Spleen (tissue), 11 donors: ENCODE measurements around the gene BASP1. TPM values are rescaled to one million over a fixed set of nuclear protein-coding genes. Genes with fewer than 3 reads are reported as not detected.
A peak's percentile ranks its signal among the peaks of the same experiment; 100 is the strongest.

Source experiments
- DNase-seq: peaks from one replicate; pipeline ENCODE4 v3.0.0-alpha.2; 2020
- H3K27ac ChIP-seq, 8 donors: fragments of 200-600 bp; sonication (generic) in 7 of 8; 1 replicate in 4 of 8; 2 replicates in 4 of 8; pipeline versions ENCODE4 v1.5.0 to v1.8.0; 2016 to 2021; ENCODE audit warnings: inconsistent platforms in 4 of 8, mild to moderate bottlenecking in 4 of 8, moderate library complexity in 1 of 8
- H3K27me3 ChIP-seq, 7 donors: fragments of 200-600 bp; sonication (generic) in 6 of 7; replicated peaks in 1 of 7; 1 replicate in 4 of 7; 2 replicates in 3 of 7; pipeline versions ENCODE4 v1.5.0 to v1.8.0; 2016 to 2021; ENCODE audit warnings: inconsistent platforms in 3 of 7, mild to moderate bottlenecking in 1 of 7
- H3K36me3 ChIP-seq, 6 donors: fragments of 200-600 bp; sonication (generic) in 5 of 6; 1 replicate in 4 of 6; 2 replicates in 2 of 6; pipeline versions ENCODE4 v1.5.0 to v1.8.0; 2016 to 2021; ENCODE audit warnings: inconsistent platforms in 2 of 6
- H3K4me1 ChIP-seq, 6 donors: fragments of 200-600 bp; sonication (generic) in 5 of 6; 1 replicate in 3 of 6; 2 replicates in 3 of 6; pipeline versions ENCODE4 v1.5.0 to v1.8.0; 2016 to 2021; ENCODE audit warnings: inconsistent platforms in 3 of 6
- H3K4me3 ChIP-seq, 8 donors: fragments of 200-600 bp; sonication (generic) in 7 of 8; 1 replicate in 4 of 8; 2 replicates in 4 of 8; pipeline versions ENCODE4 v1.5.0 to v1.8.0; 2016 to 2021; ENCODE audit warnings: inconsistent platforms in 4 of 8, mild to moderate bottlenecking in 4 of 8, moderate library complexity in 2 of 8
- H3K9me3 ChIP-seq, 8 donors: fragments of 200-600 bp; sonication (generic) in 7 of 8; 1 replicate in 4 of 8; 2 replicates in 4 of 8; pipeline versions ENCODE4 v1.5.0 to v1.8.0; 2016 to 2021; ENCODE audit warnings: inconsistent platforms in 4 of 8
- POLR2A ChIP-seq, 3 donors: fragments of 450-650 bp; IDR thresholded peaks; one replicate each; pipeline ENCODE4 v1.5.1; 2017; ENCODE audit warnings: antibody characterized with exemption in 3 of 3, mild to moderate bottlenecking in 1 of 3
- POLR2AphosphoS5 ChIP-seq, 3 donors: sonication (generic); formaldehyde crosslinking; IDR thresholded peaks; one replicate each; pipeline ENCODE4 v1.5.1; 2017; ENCODE audit warnings: antibody characterized with exemption in 3 of 3
- WGBS, 5 donors: extraction: QIAGEN DNeasy Blood & Tissue Kit in 3 of 5; methylation state at CpG; one replicate each; pipeline versions ENCODE4 v1.1.5 to v1.1.7; 2013 to 2018; 5-methylcytosine and 5-hydroxymethylcytosine counted together
- intact Hi-C: fragments of 100-400 bp; cut with DNase I; formaldehyde crosslinking; loops from one replicate; pipeline ENCODE4 v1.15.0; 2023; ENCODE audit warnings: low total_unique reads
- polyA plus RNA-seq, 3 donors: library from polyadenylated mRNA; stranded (reverse); fragments of 200-250 nt; gene quantifications; one replicate each; pipeline ENCODE4 v1.2.1, GENCODE V29; 2013
- total RNA-seq, 7 donors: library from RNA; depleted of rRNA in 3 of 7; stranded (reverse); fragments of >200 nt in 3 of 7; fragmentation: NEBNext Ultra II Directional in 4 of 7; extraction: Animal tissue kit (Norgen Biotek cat#: 25700) in 4 of 7; gene quantifications; one replicate each; pipeline versions ENCODE4 v1.1.0 to v1.2.1, GENCODE V29; 2016 to 2021
- TF ChIP-seq, protein P1 (sequence below), 11 experiments: fragments of 200-600 bp in 7 of 11; fragments of 450-650 bp in 4 of 11; sonication (generic) in 4 of 11; IDR thresholded peaks in 8 of 11; conservative IDR thresholded peaks in 3 of 11; 1 replicate in 7 of 11; 2 replicates in 4 of 11; pipeline versions ENCODE4 v1.4.0 to v1.8.0; 2016 to 2021; ENCODE audit warnings: antibody characterized with exemption in 11 of 11, inconsistent platforms in 4 of 11, mild to moderate bottlenecking in 1 of 11
- donor health status: healthy with polysubstance abuse.
- donor health status: DM: no; HTN: no; CAD: no; lungs with moderate emphysema.
- donor health status: DM: no; HTN: no; CAD: no.
- donor health status: Bipolar disorder and iron deficiency.
- donor health status: healthy.
- donor health status: DM: no; HTN: no; CAD: no.
- donor health status: DM: yes; HTN: yes; CAD: no.

The BASP1 gene
- total and polyA plus RNA-seq, 10 donors = 44.5 to 168 (median 102) TPM

- DNase-seq = no peak
- Histone ChIP-seq H3K27ac (no peak overlapping the region), H3K4me3 (no peak overlapping the region), H3K4me1 (peaks cover 6 to 29% (median 21%) of the 10 kb centered on the region in 6 donors), H3K36me3 (no peaks in the 10 kb centered on the region), H3K9me3 (peaks cover 0 to 7% (median 0%) of the 10 kb centered on the region in 8 donors), H3K27me3 (no peaks in the 10 kb centered on the region)
- intact Hi-C loops = no loop called here
- TF ChIP-seq POLR2AphosphoS5 (IDR thresholded peaks at IDR 0.05) (no peak), POLR2A (IDR thresholded peaks at IDR 0.05) (no peak)
- TF ChIP-seq, protein P1, sequence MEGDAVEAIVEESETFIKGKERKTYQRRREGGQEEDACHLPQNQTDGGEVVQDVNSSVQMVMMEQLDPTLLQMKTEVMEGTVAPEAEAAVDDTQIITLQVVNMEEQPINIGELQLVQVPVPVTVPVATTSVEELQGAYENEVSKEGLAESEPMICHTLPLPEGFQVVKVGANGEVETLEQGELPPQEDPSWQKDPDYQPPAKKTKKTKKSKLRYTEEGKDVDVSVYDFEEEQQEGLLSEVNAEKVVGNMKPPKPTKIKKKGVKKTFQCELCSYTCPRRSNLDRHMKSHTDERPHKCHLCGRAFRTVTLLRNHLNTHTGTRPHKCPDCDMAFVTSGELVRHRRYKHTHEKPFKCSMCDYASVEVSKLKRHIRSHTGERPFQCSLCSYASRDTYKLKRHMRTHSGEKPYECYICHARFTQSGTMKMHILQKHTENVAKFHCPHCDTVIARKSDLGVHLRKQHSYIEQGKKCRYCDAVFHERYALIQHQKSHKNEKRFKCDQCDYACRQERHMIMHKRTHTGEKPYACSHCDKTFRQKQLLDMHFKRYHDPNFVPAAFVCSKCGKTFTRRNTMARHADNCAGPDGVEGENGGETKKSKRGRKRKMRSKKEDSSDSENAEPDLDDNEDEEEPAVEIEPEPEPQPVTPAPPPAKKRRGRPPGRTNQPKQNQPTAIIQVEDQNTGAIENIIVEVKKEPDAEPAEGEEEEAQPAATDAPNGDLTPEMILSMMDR (IDR thresholded peaks at IDR 0.05 in 8 of 11, conservative IDR thresholded peaks at IDR 0.05 in 3 of 11) = no peak
- WGBS, 5 donors = 85 to 93% (median 89%) methylated on average over 4 of the region's 4 CpGs
Measured at GRCh38 chr5:17312358-17312757, 94.9 kb downstream of the BASP1 start.

GRCh38 chr5:17314907-17315471 is 97.6 kb downstream of the BASP1 start:
- Histone ChIP-seq H3K9me3 (peaks cover 0 to 7% (median 0%) of the 10 kb centered on the region in 8 donors), H3K4me1 (peaks cover 6 to 52% (median 38%) of the 10 kb centered on the region in 6 donors), H3K36me3 (no peaks in the 10 kb centered on the region), H3K27me3 (no peaks in the 10 kb centered on the region), H3K4me3 (no peak overlapping the region), H3K27ac (no peak overlapping the region)
- no peak for TF ChIP-seq POLR2AphosphoS5 (IDR thresholded peaks at IDR 0.05)
- intact Hi-C loops = no loop called here
- no peak for DNase-seq
- WGBS, 5 donors = 57 to 61% (median 60%) methylated on average over 5 of the region's 5 CpGs

- Histone ChIP-seq H3K27ac (peak overlapping the region in 2 of 8 donors; percentile 69 to 82), H3K4me1 (peaks cover 6 to 52% (median 38%) of the 10 kb centered on the region in 6 donors), H3K4me3 (no peak overlapping the region), H3K27me3 (no peaks in the 10 kb centered on the region), H3K36me3 (no peaks in the 10 kb centered on the region), H3K9me3 (peaks cover 0 to 7% (median 0%) of the 10 kb centered on the region in 8 donors)
- DNase-seq = no peak
- WGBS, 5 donors = 64 to 82% (median 69%) methylated on average over 11 of the region's 11 CpGs
- TF ChIP-seq, protein P1 (IDR thresholded peaks at IDR 0.05 in 8 of 11, conservative IDR thresholded peaks at IDR 0.05 in 3 of 11) = no peak
- TF ChIP-seq POLR2A (IDR thresholded peaks at IDR 0.05) (no peak), POLR2AphosphoS5 (IDR thresholded peaks at IDR 0.05) (no peak)
- intact Hi-C loops = no loop called here
Measured at GRCh38 chr5:17315710-17316221, 98.3 kb downstream of the BASP1 start.

GRCh38 chr5:17316970-17317459 is 99.6 kb downstream of the BASP1 start:
- whole genome bisulfite sequencing, 5 donors = 19 to 31% (median 23%) methylated on average over 6 of the region's 6 CpGs
- TF ChIP-seq POLR2AphosphoS5 (IDR thresholded peaks at IDR 0.05) (no peak), POLR2A (IDR thresholded peaks at IDR 0.05) (no peak)
- TF ChIP-seq, protein P1 (IDR thresholded peaks at IDR 0.05 in 8 of 11, conservative IDR thresholded peaks at IDR 0.05 in 3 of 11) = no peak
- DNase-seq = no peak

More at GRCh38 chr5:17316970-17317459, 99.6 kb downstream of the BASP1 start:
- Histone ChIP-seq H3K4me1 (peaks cover 6 to 52% (median 38%) of the 10 kb centered on the region in 6 donors), H3K9me3 (peaks cover 0 to 1% (median 0%) of the 10 kb centered on the region in 8 donors), H3K27me3 (no peaks in the 10 kb centered on the region), H3K4me3 (peak overlapping the region in 1 of 8 donors; percentile 32), H3K27ac (peak overlapping the region in 6 of 8 donors; percentile 22 to 82 (median 64)), H3K36me3 (no peaks in the 10 kb centered on the region)
- intact Hi-C loops = no loop called here
